Spleen (tissue), 7 donors: ENCODE data around the gene RAPGEF6.

Experiments used
- POLR2A ChIP-seq, 3 donors: fragments of 450-650 bp; IDR thresholded peaks; one replicate each; pipeline ENCODE4 v1.5.1; 2017; ENCODE audit warnings: antibody characterized with exemption in 3 of 3, mild to moderate bottlenecking in 1 of 3
- POLR2AphosphoS5 ChIP-seq, 3 donors: sonication (generic); formaldehyde crosslinking; IDR thresholded peaks; one replicate each; pipeline ENCODE4 v1.5.1; 2017; ENCODE audit warnings: antibody characterized with exemption in 3 of 3
- TF ChIP-seq, protein P1 (sequence below), 11 experiments: fragments of 200-600 bp in 7 of 11; fragments of 450-650 bp in 4 of 11; sonication (generic) in 4 of 11; IDR thresholded peaks in 8 of 11; conservative IDR thresholded peaks in 3 of 11; 1 replicate in 7 of 11; 2 replicates in 4 of 11; pipeline versions ENCODE4 v1.4.0 to v1.8.0; 2016 to 2021; ENCODE audit warnings: antibody characterized with exemption in 11 of 11, inconsistent platforms in 4 of 11, mild to moderate bottlenecking in 1 of 11
- donor health status: DM: no; HTN: no; CAD: no; lungs with moderate emphysema.
- donor health status: DM: no; HTN: no; CAD: no.
- donor health status: DM: no; HTN: no; CAD: no.

DNA sequence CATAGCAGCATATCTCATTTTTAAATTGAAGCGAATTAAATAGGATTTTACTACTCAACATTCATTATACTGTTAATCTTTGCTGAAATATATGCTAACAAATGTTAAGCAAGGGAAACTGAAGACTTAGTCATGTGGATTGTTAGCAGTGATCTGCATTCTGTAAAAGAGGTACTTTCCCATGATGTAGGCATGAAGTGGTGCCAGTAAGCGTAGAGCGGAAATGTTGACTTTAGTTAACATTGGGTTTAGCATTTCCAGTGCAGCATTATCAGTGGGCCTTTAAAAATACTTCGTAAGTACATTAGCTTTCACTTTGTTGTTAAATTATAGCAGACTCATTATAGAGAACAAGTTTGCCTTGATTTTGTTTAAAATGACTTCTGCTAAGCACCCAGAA lies 240.9 kb downstream of the RAPGEF6 start:
- TF ChIP-seq, protein P1, sequence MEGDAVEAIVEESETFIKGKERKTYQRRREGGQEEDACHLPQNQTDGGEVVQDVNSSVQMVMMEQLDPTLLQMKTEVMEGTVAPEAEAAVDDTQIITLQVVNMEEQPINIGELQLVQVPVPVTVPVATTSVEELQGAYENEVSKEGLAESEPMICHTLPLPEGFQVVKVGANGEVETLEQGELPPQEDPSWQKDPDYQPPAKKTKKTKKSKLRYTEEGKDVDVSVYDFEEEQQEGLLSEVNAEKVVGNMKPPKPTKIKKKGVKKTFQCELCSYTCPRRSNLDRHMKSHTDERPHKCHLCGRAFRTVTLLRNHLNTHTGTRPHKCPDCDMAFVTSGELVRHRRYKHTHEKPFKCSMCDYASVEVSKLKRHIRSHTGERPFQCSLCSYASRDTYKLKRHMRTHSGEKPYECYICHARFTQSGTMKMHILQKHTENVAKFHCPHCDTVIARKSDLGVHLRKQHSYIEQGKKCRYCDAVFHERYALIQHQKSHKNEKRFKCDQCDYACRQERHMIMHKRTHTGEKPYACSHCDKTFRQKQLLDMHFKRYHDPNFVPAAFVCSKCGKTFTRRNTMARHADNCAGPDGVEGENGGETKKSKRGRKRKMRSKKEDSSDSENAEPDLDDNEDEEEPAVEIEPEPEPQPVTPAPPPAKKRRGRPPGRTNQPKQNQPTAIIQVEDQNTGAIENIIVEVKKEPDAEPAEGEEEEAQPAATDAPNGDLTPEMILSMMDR (IDR thresholded peaks at IDR 0.05 in 8 of 11, conservative IDR thresholded peaks at IDR 0.05 in 3 of 11), result no peak
- TF ChIP-seq POLR2A (IDR thresholded peaks at IDR 0.05), result no peak
- peak in 1 of 3 donors; percentile 71 for TF ChIP-seq POLR2AphosphoS5 (IDR thresholded peaks at IDR 0.05)
